Spleen (tissue), 11 donors: Measurements from ENCODE around the gene MGAT4A. TPM values are rescaled to one million over a fixed set of nuclear protein-coding genes. Genes with fewer than 3 reads are reported as not detected.

Experiments used
- DNase-seq: peaks from one replicate; pipeline ENCODE4 v3.0.0-alpha.2; 2020
- H3K27ac ChIP-seq, 8 donors: fragments of 200-600 bp; sonication (generic) in 7 of 8; 1 replicate in 4 of 8; 2 replicates in 4 of 8; pipeline versions ENCODE4 v1.5.0 to v1.8.0; 2016 to 2021; ENCODE audit warnings: inconsistent platforms in 4 of 8, mild to moderate bottlenecking in 4 of 8, moderate library complexity in 1 of 8
- H3K27me3 ChIP-seq, 7 donors: fragments of 200-600 bp; sonication (generic) in 6 of 7; replicated peaks in 1 of 7; 1 replicate in 4 of 7; 2 replicates in 3 of 7; pipeline versions ENCODE4 v1.5.0 to v1.8.0; 2016 to 2021; ENCODE audit warnings: inconsistent platforms in 3 of 7, mild to moderate bottlenecking in 1 of 7
- H3K36me3 ChIP-seq, 6 donors: fragments of 200-600 bp; sonication (generic) in 5 of 6; 1 replicate in 4 of 6; 2 replicates in 2 of 6; pipeline versions ENCODE4 v1.5.0 to v1.8.0; 2016 to 2021; ENCODE audit warnings: inconsistent platforms in 2 of 6
- H3K4me1 ChIP-seq, 6 donors: fragments of 200-600 bp; sonication (generic) in 5 of 6; 1 replicate in 3 of 6; 2 replicates in 3 of 6; pipeline versions ENCODE4 v1.5.0 to v1.8.0; 2016 to 2021; ENCODE audit warnings: inconsistent platforms in 3 of 6
- H3K4me3 ChIP-seq, 8 donors: fragments of 200-600 bp; sonication (generic) in 7 of 8; 1 replicate in 4 of 8; 2 replicates in 4 of 8; pipeline versions ENCODE4 v1.5.0 to v1.8.0; 2016 to 2021; ENCODE audit warnings: inconsistent platforms in 4 of 8, mild to moderate bottlenecking in 4 of 8, moderate library complexity in 2 of 8
- H3K9me3 ChIP-seq, 8 donors: fragments of 200-600 bp; sonication (generic) in 7 of 8; 1 replicate in 4 of 8; 2 replicates in 4 of 8; pipeline versions ENCODE4 v1.5.0 to v1.8.0; 2016 to 2021; ENCODE audit warnings: inconsistent platforms in 4 of 8
- POLR2A ChIP-seq, 3 donors: fragments of 450-650 bp; IDR thresholded peaks; one replicate each; pipeline ENCODE4 v1.5.1; 2017; ENCODE audit warnings: antibody characterized with exemption in 3 of 3, mild to moderate bottlenecking in 1 of 3
- POLR2AphosphoS5 ChIP-seq, 3 donors: sonication (generic); formaldehyde crosslinking; IDR thresholded peaks; one replicate each; pipeline ENCODE4 v1.5.1; 2017; ENCODE audit warnings: antibody characterized with exemption in 3 of 3
- WGBS, 5 donors: extraction: QIAGEN DNeasy Blood & Tissue Kit in 3 of 5; methylation state at CpG; one replicate each; pipeline versions ENCODE4 v1.1.5 to v1.1.7; 2013 to 2018; 5-methylcytosine and 5-hydroxymethylcytosine counted together
- intact Hi-C: fragments of 100-400 bp; cut with DNase I; formaldehyde crosslinking; loops from one replicate; pipeline ENCODE4 v1.15.0; 2023; ENCODE audit warnings: low total_unique reads
- polyA plus RNA-seq, 3 donors: library from polyadenylated mRNA; stranded (reverse); fragments of 200-250 nt; gene quantifications; one replicate each; pipeline ENCODE4 v1.2.1, GENCODE V29; 2013
- total RNA-seq, 7 donors: library from RNA; depleted of rRNA in 3 of 7; stranded (reverse); fragments of >200 nt in 3 of 7; fragmentation: NEBNext Ultra II Directional in 4 of 7; extraction: Animal tissue kit (Norgen Biotek cat#: 25700) in 4 of 7; gene quantifications; one replicate each; pipeline versions ENCODE4 v1.1.0 to v1.2.1, GENCODE V29; 2016 to 2021
- TF ChIP-seq, protein P1 (sequence below), 11 experiments: fragments of 200-600 bp in 7 of 11; fragments of 450-650 bp in 4 of 11; sonication (generic) in 4 of 11; IDR thresholded peaks in 8 of 11; conservative IDR thresholded peaks in 3 of 11; 1 replicate in 7 of 11; 2 replicates in 4 of 11; pipeline versions ENCODE4 v1.4.0 to v1.8.0; 2016 to 2021; ENCODE audit warnings: antibody characterized with exemption in 11 of 11, inconsistent platforms in 4 of 11, mild to moderate bottlenecking in 1 of 11
- donor health status: healthy with polysubstance abuse.
- donor health status: DM: no; HTN: no; CAD: no; lungs with moderate emphysema.
- donor health status: DM: no; HTN: no; CAD: no.
- donor health status: Bipolar disorder and iron deficiency.
- donor health status: healthy.
- donor health status: DM: no; HTN: no; CAD: no.
- donor health status: DM: yes; HTN: yes; CAD: no.

Gene MGAT4A
- total and polyA plus RNA-seq, 10 donors = 5.7 to 45.9 (median 31.5) TPM

DNA sequence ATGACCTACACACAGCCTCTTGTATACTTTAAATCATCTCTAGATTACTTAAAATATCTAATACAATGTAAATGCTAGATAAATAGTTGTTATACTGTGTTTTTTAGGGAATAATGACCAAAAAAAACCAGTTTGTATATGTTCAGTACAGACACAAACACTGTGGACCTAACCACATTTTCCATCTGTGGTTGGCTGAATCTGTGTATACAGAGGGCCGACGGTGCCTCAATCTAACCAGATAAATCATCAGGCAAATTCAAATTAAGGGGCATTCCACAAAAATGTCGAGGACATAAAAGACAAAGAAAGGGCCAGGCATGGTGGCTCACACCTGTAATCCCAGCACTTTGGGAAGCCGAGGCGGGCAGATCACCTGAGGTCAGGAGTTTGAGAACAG, 14.1 kb downstream of the MGAT4A start:
- H3K27ac ChIP-seq = peak overlapping the region in 1 of 8 donors; percentile 31
- no peak overlapping the region for H3K4me3 ChIP-seq
- peaks cover 0 to 31% (median 3%) of the 10 kb centered on the region in 6 donors for H3K36me3 ChIP-seq
- TF ChIP-seq, protein P1, sequence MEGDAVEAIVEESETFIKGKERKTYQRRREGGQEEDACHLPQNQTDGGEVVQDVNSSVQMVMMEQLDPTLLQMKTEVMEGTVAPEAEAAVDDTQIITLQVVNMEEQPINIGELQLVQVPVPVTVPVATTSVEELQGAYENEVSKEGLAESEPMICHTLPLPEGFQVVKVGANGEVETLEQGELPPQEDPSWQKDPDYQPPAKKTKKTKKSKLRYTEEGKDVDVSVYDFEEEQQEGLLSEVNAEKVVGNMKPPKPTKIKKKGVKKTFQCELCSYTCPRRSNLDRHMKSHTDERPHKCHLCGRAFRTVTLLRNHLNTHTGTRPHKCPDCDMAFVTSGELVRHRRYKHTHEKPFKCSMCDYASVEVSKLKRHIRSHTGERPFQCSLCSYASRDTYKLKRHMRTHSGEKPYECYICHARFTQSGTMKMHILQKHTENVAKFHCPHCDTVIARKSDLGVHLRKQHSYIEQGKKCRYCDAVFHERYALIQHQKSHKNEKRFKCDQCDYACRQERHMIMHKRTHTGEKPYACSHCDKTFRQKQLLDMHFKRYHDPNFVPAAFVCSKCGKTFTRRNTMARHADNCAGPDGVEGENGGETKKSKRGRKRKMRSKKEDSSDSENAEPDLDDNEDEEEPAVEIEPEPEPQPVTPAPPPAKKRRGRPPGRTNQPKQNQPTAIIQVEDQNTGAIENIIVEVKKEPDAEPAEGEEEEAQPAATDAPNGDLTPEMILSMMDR (IDR thresholded peaks at IDR 0.05 in 8 of 11, conservative IDR thresholded peaks at IDR 0.05 in 3 of 11) = no peak
- TF ChIP-seq POLR2A (IDR thresholded peaks at IDR 0.05) (no peak), POLR2AphosphoS5 (IDR thresholded peaks at IDR 0.05) (no peak)
- no peaks in the 10 kb centered on the region for H3K27me3 ChIP-seq
- H3K4me1 ChIP-seq = peaks cover 0 to 56% (median 2%) of the 10 kb centered on the region in 6 donors
- peaks cover 0 to 22% (median 15%) of the 10 kb centered on the region in 8 donors for H3K9me3 ChIP-seq
- no peak for DNase-seq
- 78 to 86% (median 84%) methylated on average over 5 of the region's 5 CpGs for WGBS, 5 donors
- intact Hi-C loops = no loop called here

DNA sequence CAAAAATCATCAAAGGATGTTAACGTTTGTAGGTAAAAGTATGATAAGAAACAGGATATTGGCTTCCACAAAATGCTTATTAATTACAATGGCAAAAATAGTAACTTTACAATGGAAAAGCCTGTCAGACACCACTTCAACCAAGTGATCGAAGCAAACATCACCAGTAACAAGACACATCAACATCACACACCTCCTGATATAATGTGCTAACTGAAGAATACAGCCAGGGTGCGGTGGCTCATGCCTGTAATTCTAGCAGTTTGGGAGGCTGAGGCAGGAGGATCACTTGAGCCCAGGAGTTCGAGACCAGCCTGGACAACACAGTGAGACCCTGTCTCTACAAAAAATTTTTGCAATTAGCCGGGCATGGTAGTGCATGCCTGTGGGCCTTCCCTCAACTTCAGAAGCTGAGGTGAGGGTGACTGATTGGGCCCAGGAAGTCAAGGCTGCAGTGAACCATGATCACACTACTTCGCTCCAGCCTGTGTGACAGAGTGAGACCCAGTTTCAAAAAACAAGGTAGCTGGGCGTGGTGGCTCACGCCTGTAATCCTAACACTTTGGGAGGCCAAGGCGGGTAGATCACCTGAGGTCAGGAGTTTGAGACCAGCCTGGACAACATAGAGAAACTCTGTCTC, 15.0 kb downstream of the MGAT4A start:
- no peak for DNase-seq
- peaks cover 0 to 64% (median 4%) of the 10 kb centered on the region in 6 donors for H3K4me1 ChIP-seq
- peaks cover 0 to 24% (median 1%) of the 10 kb centered on the region in 6 donors for H3K36me3 ChIP-seq
- H3K27me3 ChIP-seq = no peaks in the 10 kb centered on the region
- TF ChIP-seq, protein P1 (IDR thresholded peaks at IDR 0.05 in 8 of 11, conservative IDR thresholded peaks at IDR 0.05 in 3 of 11) = no peak
- TF ChIP-seq POLR2A (IDR thresholded peaks at IDR 0.05) = no peak
- H3K4me3 ChIP-seq = no peak overlapping the region
- intact Hi-C loops = no loop called here
- WGBS, 5 donors = 82 to 92% (median 88%) methylated on average over 9 of the region's 9 CpGs
- peak overlapping the region in 1 of 8 donors; percentile 31 for H3K27ac ChIP-seq
- H3K9me3 ChIP-seq = peaks cover 0 to 14% (median 10%) of the 10 kb centered on the region in 8 donors

DNA sequence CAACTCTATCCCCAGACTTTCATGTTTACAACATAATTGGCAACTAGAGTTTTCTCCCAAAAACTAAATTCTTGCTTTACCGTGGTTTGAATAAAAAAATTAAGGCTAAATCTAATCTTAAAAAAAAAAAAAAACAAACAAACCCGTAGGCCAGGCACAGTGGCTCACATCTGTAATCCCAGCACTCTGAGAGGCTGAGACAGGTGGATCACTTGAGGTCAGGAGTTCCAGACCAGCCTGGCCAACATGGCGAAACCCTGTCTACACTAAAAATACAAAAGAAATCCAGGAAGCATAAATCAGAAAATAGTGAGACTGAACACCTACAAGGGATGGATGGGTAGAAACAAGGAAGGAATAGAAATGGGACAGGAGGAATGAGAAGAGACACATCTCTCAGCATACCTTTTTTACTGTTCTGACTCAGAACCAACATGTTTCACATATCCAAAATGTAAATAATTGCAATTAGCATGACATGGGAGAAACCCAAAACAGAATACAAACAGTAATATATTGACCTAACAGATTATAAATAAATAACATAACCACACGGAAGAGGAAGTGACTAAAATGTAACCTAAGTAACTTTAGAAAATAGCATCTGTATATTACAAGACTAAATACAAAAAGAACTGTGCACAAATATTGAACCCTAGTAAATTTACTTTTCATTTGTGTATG, 17.5 kb downstream of the MGAT4A start:
- intact Hi-C loops = no loop called here
- H3K36me3 ChIP-seq = peaks cover 0 to 1% (median 0%) of the 10 kb centered on the region in 6 donors
- H3K27ac ChIP-seq = no peak overlapping the region
- 68 to 79% (median 69%) methylated on average over 4 of the region's 4 CpGs for WGBS, 5 donors
- TF ChIP-seq POLR2AphosphoS5 (IDR thresholded peaks at IDR 0.05) (no peak), POLR2A (IDR thresholded peaks at IDR 0.05) (no peak)
- TF ChIP-seq, protein P1 (IDR thresholded peaks at IDR 0.05 in 8 of 11, conservative IDR thresholded peaks at IDR 0.05 in 3 of 11) = no peak
- H3K9me3 ChIP-seq = no peaks in the 10 kb centered on the region
- H3K27me3 ChIP-seq = no peaks in the 10 kb centered on the region
- H3K4me3 ChIP-seq = no peak overlapping the region
- peaks cover 3 to 81% (median 13%) of the 10 kb centered on the region in 6 donors for H3K4me1 ChIP-seq
- no peak for DNase-seq

DNA sequence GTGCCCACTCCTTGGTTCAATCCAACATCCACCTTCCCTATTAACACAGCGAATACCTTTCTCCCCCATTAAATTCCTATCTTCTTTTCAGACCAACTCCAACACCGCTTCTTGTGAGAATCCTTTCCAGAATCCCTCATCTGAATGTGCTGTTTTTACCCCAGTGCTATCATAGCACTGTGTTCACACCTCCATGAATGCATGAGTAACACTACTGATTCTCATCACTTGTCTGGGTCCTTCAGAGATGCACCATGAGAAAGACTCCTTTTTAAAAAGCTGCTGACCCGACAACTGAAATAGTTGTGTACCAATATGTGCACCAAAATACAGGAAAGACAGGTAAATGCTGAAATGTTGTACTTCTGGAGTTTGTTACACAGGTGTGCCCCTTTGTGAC, 18.8 kb downstream of the MGAT4A start:
- no peak for DNase-seq
- WGBS, 5 donors = 91 to 99% (median 95%) methylated on average over 3 of the region's 3 CpGs
- intact Hi-C loops = no loop called here

More for the DNA sequence above, 18.8 kb downstream of the MGAT4A start:
- Histone ChIP-seq H3K27ac (no peak overlapping the region), H3K27me3 (no peaks in the 10 kb centered on the region), H3K4me1 (peaks cover 3 to 79% (median 13%) of the 10 kb centered on the region in 6 donors), H3K9me3 (no peaks in the 10 kb centered on the region), H3K36me3 (no peaks in the 10 kb centered on the region), H3K4me3 (no peak overlapping the region)
- TF ChIP-seq POLR2AphosphoS5 (IDR thresholded peaks at IDR 0.05) (no peak), POLR2A (IDR thresholded peaks at IDR 0.05) (no peak)
- TF ChIP-seq, protein P1 (IDR thresholded peaks at IDR 0.05 in 8 of 11, conservative IDR thresholded peaks at IDR 0.05 in 3 of 11) = no peak
